ENCODE measurements around the gene MTAP.

DNA sequence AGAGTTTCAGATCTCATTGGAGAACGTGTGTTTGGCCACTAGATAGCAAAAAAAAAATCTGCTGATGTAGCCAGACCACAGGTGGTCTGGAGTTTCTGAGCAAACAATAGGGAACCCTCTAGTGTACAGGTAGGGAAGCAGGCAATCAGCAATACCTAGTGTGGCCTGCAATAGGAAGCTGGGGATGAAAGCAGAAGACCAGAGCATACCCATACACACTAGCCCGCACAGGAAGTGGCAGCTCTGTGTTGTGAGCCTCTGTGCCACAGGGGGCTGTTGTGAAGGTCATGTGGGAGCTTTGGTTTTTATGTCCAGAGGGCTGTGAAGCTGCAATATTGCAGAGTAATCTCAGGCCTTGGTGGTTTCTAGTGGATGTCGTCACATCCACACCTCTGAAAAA lies 81.2 kb downstream of the MTAP start:
- TF ChIP-seq POLR2AphosphoS5 (IDR thresholded peaks at IDR 0.05) (no peak), POLR2A (IDR thresholded peaks at IDR 0.05) (no peak)
- TF ChIP-seq, protein P1, sequence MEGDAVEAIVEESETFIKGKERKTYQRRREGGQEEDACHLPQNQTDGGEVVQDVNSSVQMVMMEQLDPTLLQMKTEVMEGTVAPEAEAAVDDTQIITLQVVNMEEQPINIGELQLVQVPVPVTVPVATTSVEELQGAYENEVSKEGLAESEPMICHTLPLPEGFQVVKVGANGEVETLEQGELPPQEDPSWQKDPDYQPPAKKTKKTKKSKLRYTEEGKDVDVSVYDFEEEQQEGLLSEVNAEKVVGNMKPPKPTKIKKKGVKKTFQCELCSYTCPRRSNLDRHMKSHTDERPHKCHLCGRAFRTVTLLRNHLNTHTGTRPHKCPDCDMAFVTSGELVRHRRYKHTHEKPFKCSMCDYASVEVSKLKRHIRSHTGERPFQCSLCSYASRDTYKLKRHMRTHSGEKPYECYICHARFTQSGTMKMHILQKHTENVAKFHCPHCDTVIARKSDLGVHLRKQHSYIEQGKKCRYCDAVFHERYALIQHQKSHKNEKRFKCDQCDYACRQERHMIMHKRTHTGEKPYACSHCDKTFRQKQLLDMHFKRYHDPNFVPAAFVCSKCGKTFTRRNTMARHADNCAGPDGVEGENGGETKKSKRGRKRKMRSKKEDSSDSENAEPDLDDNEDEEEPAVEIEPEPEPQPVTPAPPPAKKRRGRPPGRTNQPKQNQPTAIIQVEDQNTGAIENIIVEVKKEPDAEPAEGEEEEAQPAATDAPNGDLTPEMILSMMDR (IDR thresholded peaks at IDR 0.05 in 8 of 11, conservative IDR thresholded peaks at IDR 0.05 in 3 of 11) = no peak
